ENCODE data around the gene UQCRQ. TPM values are rescaled to one million over a fixed set of nuclear protein-coding genes. Genes with fewer than 3 reads are reported as not detected.

UQCRQ gene
- total and polyA plus RNA-seq, 2 of the 13 experiments (the other 11 are each of a cell fraction or from before 2014, with no cell fraction given): 257 to 575 TPM

DNA sequence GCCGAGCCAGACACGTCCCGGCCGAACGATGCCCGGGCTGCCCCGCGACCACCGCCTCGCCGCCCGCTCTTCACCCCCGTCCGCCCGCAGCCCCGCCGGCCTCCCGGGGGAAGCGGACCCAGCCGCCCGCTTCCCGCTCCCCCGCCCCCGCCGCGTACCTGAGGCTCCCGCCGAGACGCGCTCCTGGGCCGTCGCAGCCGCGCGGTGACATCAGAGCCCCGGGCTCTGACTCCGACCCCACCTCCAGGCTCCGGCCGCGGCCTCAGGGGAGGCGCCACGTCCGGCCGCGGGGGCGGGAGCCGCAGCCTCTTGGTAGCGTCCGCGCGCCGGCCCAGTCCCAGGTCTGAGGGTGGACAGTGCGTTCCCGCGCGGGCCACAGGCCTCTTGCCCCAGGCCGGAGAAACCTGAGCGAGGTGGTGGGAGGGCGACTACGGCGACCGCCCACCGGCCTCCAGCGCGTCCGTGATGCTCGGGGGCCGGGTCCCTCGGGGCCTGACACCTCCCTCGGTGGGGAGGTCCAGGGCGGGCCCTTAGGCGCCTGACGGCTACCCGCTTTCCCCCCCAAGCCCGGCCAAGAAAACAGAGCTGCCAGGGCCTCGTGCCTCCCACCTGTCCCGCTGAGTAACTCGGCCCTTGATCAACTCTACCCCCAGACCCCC is 35.9 kb upstream of the UQCRQ start, which contains the start of gene SHROOM1 (continued):
- TF ChIP-seq TMF1 (CRISPR knock-in tag; IDR thresholded peaks at IDR 0.05; ENCODE audit: low read depth) (no peak; the same call in none of the 2 replicates), ZNF777 (CRISPR knock-in tag; IDR thresholded peaks at IDR 0.05) (peak; percentile 24; the same call in 1 of the 2 replicates), REXO4 (CRISPR knock-in tag; IDR thresholded peaks at IDR 0.05; ENCODE audit: borderline replicate concordance) (0 out of 2 replicates have a peak, but pooled peaks have one; percentile 52), SP140L (CRISPR knock-in tag; IDR thresholded peaks at IDR 0.05; ENCODE audit: borderline replicate concordance) (no peak), XRCC5 (optimal IDR thresholded peaks at IDR 0.05; ENCODE audit: low read length) (peak; percentile 14), SOX5 (CRISPR knock-in tag; IDR thresholded peaks at IDR 0.05; ENCODE audit: borderline replicate concordance) (peak; percentile 8; the same call in 1 of the 2 replicates), TBX3 (IDR thresholded peaks at IDR 0.05; ENCODE audit: borderline replicate concordance) (no peak), ZFYVE20 (CRISPR knock-in tag; IDR thresholded peaks at IDR 0.05; ENCODE audit: borderline replicate concordance, low read depth) (no peak), ZNF343 (CRISPR knock-in tag; IDR thresholded peaks at IDR 0.05) (no peak), TBX2 (CRISPR knock-in tag; IDR thresholded peaks at IDR 0.05; ENCODE audit: borderline replicate concordance) (peak; percentile 47; the same call in 1 of the 2 replicates), NCOA1 (CRISPR knock-in tag; IDR thresholded peaks at IDR 0.05) (peak; percentile 63; the same call in 1 of the 2 replicates), AGO2 (optimal IDR thresholded peaks at IDR 0.05; ENCODE audit: low read depth, low read length) (peak; percentile 16)
- TF ChIP-seq, protein P1, sequence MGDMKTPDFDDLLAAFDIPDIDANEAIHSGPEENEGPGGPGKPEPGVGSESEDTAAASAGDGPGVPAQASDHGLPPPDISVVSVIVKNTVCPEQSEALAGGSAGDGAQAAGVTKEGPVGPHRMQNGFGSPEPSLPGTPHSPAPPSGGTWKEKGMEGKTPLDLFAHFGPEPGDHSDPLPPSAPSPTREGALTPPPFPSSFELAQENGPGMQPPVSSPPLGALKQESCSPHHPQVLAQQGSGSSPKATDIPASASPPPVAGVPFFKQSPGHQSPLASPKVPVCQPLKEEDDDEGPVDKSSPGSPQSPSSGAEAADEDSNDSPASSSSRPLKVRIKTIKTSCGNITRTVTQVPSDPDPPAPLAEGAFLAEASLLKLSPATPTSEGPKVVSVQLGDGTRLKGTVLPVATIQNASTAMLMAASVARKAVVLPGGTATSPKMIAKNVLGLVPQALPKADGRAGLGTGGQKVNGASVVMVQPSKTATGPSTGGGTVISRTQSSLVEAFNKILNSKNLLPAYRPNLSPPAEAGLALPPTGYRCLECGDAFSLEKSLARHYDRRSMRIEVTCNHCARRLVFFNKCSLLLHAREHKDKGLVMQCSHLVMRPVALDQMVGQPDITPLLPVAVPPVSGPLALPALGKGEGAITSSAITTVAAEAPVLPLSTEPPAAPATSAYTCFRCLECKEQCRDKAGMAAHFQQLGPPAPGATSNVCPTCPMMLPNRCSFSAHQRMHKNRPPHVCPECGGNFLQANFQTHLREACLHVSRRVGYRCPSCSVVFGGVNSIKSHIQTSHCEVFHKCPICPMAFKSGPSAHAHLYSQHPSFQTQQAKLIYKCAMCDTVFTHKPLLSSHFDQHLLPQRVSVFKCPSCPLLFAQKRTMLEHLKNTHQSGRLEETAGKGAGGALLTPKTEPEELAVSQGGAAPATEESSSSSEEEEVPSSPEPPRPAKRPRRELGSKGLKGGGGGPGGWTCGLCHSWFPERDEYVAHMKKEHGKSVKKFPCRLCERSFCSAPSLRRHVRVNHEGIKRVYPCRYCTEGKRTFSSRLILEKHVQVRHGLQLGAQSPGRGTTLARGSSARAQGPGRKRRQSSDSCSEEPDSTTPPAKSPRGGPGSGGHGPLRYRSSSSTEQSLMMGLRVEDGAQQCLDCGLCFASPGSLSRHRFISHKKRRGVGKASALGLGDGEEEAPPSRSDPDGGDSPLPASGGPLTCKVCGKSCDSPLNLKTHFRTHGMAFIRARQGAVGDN (CRISPR knock-in tag; IDR thresholded peaks at IDR 0.05): peak; percentile 86
- TF ChIP-seq, protein P2, sequence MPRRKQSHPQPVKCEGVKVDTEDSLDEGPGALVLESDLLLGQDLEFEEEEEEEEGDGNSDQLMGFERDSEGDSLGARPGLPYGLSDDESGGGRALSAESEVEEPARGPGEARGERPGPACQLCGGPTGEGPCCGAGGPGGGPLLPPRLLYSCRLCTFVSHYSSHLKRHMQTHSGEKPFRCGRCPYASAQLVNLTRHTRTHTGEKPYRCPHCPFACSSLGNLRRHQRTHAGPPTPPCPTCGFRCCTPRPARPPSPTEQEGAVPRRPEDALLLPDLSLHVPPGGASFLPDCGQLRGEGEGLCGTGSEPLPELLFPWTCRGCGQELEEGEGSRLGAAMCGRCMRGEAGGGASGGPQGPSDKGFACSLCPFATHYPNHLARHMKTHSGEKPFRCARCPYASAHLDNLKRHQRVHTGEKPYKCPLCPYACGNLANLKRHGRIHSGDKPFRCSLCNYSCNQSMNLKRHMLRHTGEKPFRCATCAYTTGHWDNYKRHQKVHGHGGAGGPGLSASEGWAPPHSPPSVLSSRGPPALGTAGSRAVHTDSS (CRISPR knock-in tag; conservative IDR thresholded peaks at IDR 0.05): no peak
- TF ChIP-seq, protein P3, sequence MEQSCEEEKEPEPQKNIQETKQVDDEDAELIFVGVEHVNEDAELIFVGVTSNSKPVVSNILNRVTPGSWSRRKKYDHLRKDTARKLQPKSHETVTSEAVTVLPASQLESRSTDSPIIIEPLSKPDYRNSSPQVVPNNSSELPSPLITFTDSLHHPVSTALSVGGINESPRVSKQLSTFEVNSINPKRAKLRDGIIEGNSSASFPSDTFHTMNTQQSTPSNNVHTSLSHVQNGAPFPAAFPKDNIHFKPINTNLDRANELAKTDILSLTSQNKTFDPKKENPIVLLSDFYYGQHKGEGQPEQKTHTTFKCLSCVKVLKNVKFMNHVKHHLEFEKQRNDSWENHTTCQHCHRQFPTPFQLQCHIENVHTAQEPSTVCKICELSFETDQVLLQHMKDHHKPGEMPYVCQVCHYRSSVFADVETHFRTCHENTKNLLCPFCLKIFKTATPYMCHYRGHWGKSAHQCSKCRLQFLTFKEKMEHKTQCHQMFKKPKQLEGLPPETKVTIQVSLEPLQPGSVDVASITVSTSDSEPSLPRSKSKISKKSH (CRISPR knock-in tag; IDR thresholded peaks at IDR 0.05; ENCODE audit: borderline replicate concordance): 0 out of 2 replicates have a peak, but pooled peaks have one; percentile 61
- TF ChIP-seq, protein P4, sequence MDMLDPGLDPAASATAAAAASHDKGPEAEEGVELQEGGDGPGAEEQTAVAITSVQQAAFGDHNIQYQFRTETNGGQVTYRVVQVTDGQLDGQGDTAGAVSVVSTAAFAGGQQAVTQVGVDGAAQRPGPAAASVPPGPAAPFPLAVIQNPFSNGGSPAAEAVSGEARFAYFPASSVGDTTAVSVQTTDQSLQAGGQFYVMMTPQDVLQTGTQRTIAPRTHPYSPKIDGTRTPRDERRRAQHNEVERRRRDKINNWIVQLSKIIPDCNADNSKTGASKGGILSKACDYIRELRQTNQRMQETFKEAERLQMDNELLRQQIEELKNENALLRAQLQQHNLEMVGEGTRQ (IDR thresholded peaks at IDR 0.05; ENCODE audit: low read depth, low read length): no peak
- TF ChIP-seq, protein P4 (CRISPR knock-in tag; IDR thresholded peaks at IDR 0.05; ENCODE audit: borderline replicate concordance): no peak
- TF ChIP-seq, protein P5, sequence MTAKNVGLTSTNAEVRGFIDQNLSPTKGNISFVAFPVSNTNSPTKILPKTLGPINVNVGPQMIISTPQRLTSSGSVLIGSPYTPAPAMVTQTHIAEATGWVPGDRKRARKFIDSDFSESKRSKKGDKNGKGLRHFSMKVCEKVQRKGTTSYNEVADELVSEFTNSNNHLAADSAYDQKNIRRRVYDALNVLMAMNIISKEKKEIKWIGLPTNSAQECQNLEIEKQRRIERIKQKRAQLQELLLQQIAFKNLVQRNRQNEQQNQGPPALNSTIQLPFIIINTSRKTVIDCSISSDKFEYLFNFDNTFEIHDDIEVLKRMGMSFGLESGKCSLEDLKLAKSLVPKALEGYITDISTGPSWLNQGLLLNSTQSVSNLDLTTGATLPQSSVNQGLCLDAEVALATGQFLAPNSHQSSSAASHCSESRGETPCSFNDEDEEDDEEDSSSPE (CRISPR knock-in tag; IDR thresholded peaks at IDR 0.05): peak; percentile 82
